ENCODE results near the gene NSG1.

- TF ChIP-seq CTCF (conservative IDR thresholded peaks at IDR 0.05; ENCODE audit: low read length) (no peak), EZH2phosphoT487 (IDR thresholded peaks at IDR 0.05; ENCODE audit: borderline replicate concordance) (no peak)
Measured at GRCh38 chr4:4420421-4420820, 33.5 kb downstream of the NSG1 start.
